ENCODE data around the gene DPH5. TPM values are rescaled to one million over a fixed set of nuclear protein-coding genes. Genes with fewer than 3 reads are reported as not detected.
"Not testable (repeated sequence)": the region's sequence is repeated elsewhere in the genome, so short reads cannot be mapped to it uniquely, and the experiment has no call there.

Gene DPH5
- 10 to 100 TPM; 16.7 to 19.0 TPM for total RNA-seq
- long read RNA-seq, transcript DPH5-203 (8 exons, 1,316 nt) = major isoform, 10 of 22 reads
- long read RNA-seq, partial matches to known transcripts = 2 of 22 reads
- long read RNA-seq, other reads (novel, unspliced or antisense) = 6 of 22 reads

GRCh38 chr1:101025657-101026429 is at the start of gene DPH5:
Gene DPH5, minus strand, starts transcription at chr1:101025784. Its CDS starts 341 bp downstream, at chr1:101025443.
- ATAC-seq (peak; percentile 98), DNase-seq (peak; percentile 92 to 95)
- intact Hi-C loops (cut with DNase I, micrococcal nuclease) = no loop called here

- ATAC-seq (no peak), DNase-seq (no peak)
- intact Hi-C loops (cut with DNase I, micrococcal nuclease) = no loop called here
These were observed 48.3 kb upstream of the DPH5 start for GRCh38 chr1:101073836-101074235.

GRCh38 chr1:101071470-101071891 is 45.9 kb upstream of the DPH5 start:
- intact Hi-C loops (cut with DNase I, micrococcal nuclease) = no loop called here
- DNase-seq = no peak
- no peak for ATAC-seq

GRCh38 chr1:101069158-101069557 is 43.6 kb upstream of the DPH5 start:
- no peak for ATAC-seq
- intact Hi-C loops (cut with DNase I, micrococcal nuclease) = no loop called here
- no peak for DNase-seq

- intact Hi-C loops (cut with DNase I, micrococcal nuclease); ATAC-seq; DNase-seq: not testable (repeated sequence)
These were observed 41.4 kb upstream of the DPH5 start for GRCh38 chr1:101066937-101067335.

- DNase-seq = no peak
- no peak for ATAC-seq
- intact Hi-C loops (cut with DNase I, micrococcal nuclease) = no loop called here
These were observed 40.8 kb upstream of the DPH5 start for GRCh38 chr1:101066260-101066936.

- ATAC-seq = no peak
- intact Hi-C loops (cut with DNase I, micrococcal nuclease) = no loop called here
- no peak for DNase-seq
These were observed 40.0 kb upstream of the DPH5 start for GRCh38 chr1:101065575-101065974.

- no peak for ATAC-seq
- intact Hi-C loops (cut with DNase I, micrococcal nuclease) = no loop called here
- no peak for DNase-seq
These were observed 39.1 kb upstream of the DPH5 start for GRCh38 chr1:101064697-101065096.

GRCh38 chr1:101060992-101061391 is 35.4 kb upstream of the DPH5 start:
- intact Hi-C loops (cut with DNase I, micrococcal nuclease) = no loop called here
- DNase-seq (no peak), ATAC-seq (no peak)

- no peak for DNase-seq
- intact Hi-C loops (cut with DNase I, micrococcal nuclease) = no loop called here
- ATAC-seq = no peak
These were observed 34.5 kb upstream of the DPH5 start for GRCh38 chr1:101059945-101060542.

- DNase-seq = no peak
- intact Hi-C loops (cut with DNase I, micrococcal nuclease) = no loop called here
These were observed 30.0 kb upstream of the DPH5 start for GRCh38 chr1:101055623-101056022.

GRCh38 chr1:101051688-101052638 is 26.4 kb upstream of the DPH5 start:
- intact Hi-C loops (cut with DNase I, micrococcal nuclease) = no loop called here
- DNase-seq (no peak), ATAC-seq (no peak)

More at GRCh38 chr1:101055623-101056022, 30.0 kb upstream of the DPH5 start:
- ATAC-seq = no peak

GRCh38 chr1:101050869-101051268 is 25.3 kb upstream of the DPH5 start:
- intact Hi-C loops (cut with DNase I, micrococcal nuclease) = no loop called here
- no peak for ATAC-seq
- no peak for DNase-seq

GRCh38 chr1:101044749-101045148 is 19.2 kb upstream of the DPH5 start:
- ATAC-seq = no peak
- intact Hi-C loops (cut with DNase I, micrococcal nuclease) = no loop called here
- no peak for DNase-seq

GRCh38 chr1:101044259-101044658 is 18.7 kb upstream of the DPH5 start:
- intact Hi-C loops (cut with DNase I, micrococcal nuclease) = no loop called here

GRCh38 chr1:101043776-101044175 is 18.2 kb upstream of the DPH5 start:
- intact Hi-C loops (cut with DNase I, micrococcal nuclease) = no loop called here
- DNase-seq (no peak), ATAC-seq (no peak)

More at GRCh38 chr1:101044259-101044658, 18.7 kb upstream of the DPH5 start:
- DNase-seq (no peak), ATAC-seq (no peak)

GRCh38 chr1:101041300-101041699 is 15.7 kb upstream of the DPH5 start:
- ATAC-seq = no peak
- no peak for DNase-seq
- intact Hi-C loops (cut with DNase I, micrococcal nuclease) = no loop called here

- no peak for ATAC-seq
- intact Hi-C loops (cut with DNase I, micrococcal nuclease) = no loop called here
These were observed 15.1 kb upstream of the DPH5 start for GRCh38 chr1:101040666-101041065.

GRCh38 chr1:101039245-101039644 is 13.7 kb upstream of the DPH5 start:
- intact Hi-C loops (cut with DNase I, micrococcal nuclease) = no loop called here
- no peak for ATAC-seq

More at GRCh38 chr1:101040666-101041065, 15.1 kb upstream of the DPH5 start:
- no peak for DNase-seq

More at GRCh38 chr1:101039245-101039644, 13.7 kb upstream of the DPH5 start:
- DNase-seq = no peak
